ENCODE data around the gene PAOX.

- TF ChIP-seq REST (IDR thresholded peaks at IDR 0.05; ENCODE audit: borderline replicate concordance in 1 of 2, low read depth in 1 of 2, low read length in 2 of 2) (no peak), CEBPB (IDR thresholded peaks at IDR 0.05; ENCODE audit: borderline replicate concordance, low read depth, low read length) (no peak), MNT (IDR thresholded peaks at IDR 0.05) (no peak), ASH2L (IDR thresholded peaks at IDR 0.05; ENCODE audit: insufficient read length, low read depth, low read length) (peak; percentile 41), ZNF263 (CRISPR knock-in tag; IDR thresholded peaks at IDR 0.05) (no peak), KMT2A (CRISPR knock-in tag; IDR thresholded peaks at IDR 0.05) (no peak), RAD21 (CRISPR knock-in tag; IDR thresholded peaks at IDR 0.05) (no peak), HBP1 (CRISPR knock-in tag; IDR thresholded peaks at IDR 0.05; ENCODE audit: low read depth) (no peak)
Observed at GRCh38 chr10:133359554-133359971, 19.5 kb upstream of the PAOX start.

All from HepG2 (cell line).